Amygdala (tissue), 56 donors: ENCODE data around the gene CKMT1B.
"Not testable (repeated sequence)": the region's sequence is repeated elsewhere in the genome, so short reads cannot be mapped to it uniquely, and the experiment has no call there.

ENCODE experiments used
- DNase-seq, 56 donors: peaks; one replicate each; lab custom pipeline; 2025; lab: John Stamatoyannopoulos, UW

CKMT1B gene

GRCh38 chr15:43593328-43594190, at the start of gene CKMT1B:
CKMT1B (plus strand) TSS chr15:43594027; CDS start chr15:43594219, 192 bp downstream.
- DNase-seq = not testable (repeated sequence)

- no peak for DNase-seq
Observed at GRCh38 chr15:43544266-43544665, 49.6 kb upstream of the CKMT1B start.

GRCh38 chr15:43545426-43545825, 48.4 kb upstream of the CKMT1B start:
- no peak for DNase-seq

- no peak for DNase-seq
Observed at GRCh38 chr15:43547539-43547938, 46.3 kb upstream of the CKMT1B start.

DNA sequence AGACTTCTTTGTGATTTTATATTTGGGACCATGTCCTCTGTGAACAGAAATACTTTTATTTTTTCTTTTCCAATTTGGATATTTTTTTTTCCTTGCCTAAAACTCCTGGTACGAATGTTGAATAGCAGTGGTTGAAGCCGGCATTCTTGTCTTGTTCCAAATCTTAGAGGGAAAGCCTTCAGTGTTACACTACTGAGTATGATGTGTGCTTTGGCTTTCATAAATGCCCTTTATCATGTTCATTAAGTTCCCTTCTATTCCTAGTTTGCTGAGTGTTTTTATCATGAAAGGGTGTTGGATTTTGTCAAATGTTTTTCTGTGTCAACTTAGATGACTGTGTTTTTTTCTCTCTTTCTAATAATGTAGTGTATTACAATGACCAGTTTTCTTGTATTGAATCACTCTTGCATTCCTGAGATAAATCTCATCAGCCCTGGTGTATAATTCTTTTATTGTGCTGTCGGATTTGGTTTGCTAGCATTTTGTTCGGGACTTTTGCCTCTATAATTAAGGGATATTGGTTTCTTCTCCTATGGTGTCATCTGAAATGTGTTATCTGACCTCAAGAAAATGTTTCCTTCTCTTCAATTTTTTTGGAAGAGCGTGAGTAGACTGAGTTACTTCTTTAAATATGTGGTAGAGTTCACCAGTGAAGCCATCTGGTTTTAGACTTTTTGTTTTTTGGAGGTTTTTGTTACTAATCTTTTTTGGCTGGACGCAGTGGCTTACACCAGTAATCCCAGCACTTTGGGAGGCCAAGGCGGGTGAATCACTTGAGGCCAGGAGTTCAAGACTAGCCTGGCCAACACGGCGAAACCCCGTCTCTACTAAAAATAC, 43.1 kb upstream of the CKMT1B start:
- DNase-seq = no peak

DNA sequence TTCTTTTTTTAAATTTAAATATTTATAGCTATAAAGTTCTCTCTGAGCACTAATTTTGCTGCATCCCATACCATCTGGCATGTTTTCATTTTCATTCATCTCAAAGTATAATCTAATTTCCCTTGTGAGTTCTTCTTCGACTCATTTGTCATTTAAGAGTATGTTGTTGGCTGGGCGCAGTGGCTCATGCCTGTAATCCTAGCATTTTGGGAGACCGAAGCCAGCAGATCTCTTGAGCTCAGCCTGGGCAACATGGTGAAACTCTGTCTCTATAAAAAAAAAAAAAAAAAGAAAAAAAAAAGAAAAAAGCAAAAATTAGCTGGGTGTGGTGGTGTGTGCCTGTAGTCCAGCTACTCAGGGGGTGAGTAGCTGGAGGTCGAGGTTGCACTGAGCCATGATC, 41.6 kb upstream of the CKMT1B start:
- no peak for DNase-seq

DNA sequence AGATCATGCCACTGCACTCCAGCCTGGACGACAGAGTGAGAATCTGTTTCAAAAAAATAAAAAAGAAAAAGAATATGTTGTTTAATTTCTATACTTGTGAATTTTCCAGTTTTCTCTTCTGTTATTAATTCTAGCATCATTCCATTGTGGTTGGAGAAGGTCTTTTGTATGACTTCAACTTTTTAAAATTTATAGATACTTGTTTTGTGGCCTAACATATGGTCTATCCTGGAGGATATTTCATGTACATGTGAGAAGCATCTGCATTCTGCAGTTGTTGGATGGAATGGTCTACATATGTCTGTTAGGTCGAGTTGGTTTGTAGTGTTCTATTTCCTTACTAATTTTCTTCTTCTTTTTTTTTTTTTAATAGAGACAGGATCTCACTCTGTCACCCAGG, 40.8 kb upstream of the CKMT1B start:
- no peak for DNase-seq

DNA sequence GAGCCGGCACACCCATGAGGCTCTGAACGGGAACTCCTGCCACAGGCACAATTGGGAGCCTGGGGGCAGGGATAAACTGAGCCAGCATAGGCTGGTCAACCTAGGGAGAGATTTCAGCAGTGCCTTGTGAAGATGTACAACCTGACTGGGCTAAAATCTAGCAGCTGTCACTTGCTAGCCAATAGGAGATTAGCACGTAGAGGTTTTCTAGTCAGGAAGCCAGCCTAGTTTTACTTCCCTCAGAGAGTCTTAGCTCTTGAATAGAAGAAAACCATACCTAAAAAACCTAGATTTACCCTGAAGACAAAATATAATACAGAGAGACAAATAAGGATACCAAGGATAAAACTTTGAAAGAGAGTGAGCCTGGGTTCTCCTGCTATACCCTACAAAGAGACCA, 31.1 kb upstream of the CKMT1B start:
- not testable (repeated sequence) for DNase-seq

- not testable (repeated sequence) for DNase-seq
Observed at GRCh38 chr15:43563793-43564192, 30.0 kb upstream of the CKMT1B start.

DNA sequence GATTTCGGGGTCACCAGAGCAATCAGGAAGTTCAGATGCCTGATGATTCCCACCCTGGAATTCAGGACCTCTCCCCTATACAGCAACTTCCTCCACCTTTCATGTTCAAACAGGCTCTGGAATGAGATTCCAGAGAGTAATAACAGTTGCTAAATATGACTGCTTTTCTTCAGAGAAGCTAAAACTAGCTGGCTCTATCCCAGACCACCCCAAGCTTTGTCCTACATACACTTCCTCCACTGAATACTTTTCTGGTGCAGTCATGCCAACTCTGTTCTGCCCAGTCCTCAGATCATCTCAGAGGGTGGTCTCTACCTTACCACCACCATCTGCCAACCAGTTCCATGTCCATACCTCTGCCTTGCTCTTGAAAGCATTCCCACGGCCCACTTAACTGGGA, 27.2 kb upstream of the CKMT1B start:
- not testable (repeated sequence) for DNase-seq

DNA sequence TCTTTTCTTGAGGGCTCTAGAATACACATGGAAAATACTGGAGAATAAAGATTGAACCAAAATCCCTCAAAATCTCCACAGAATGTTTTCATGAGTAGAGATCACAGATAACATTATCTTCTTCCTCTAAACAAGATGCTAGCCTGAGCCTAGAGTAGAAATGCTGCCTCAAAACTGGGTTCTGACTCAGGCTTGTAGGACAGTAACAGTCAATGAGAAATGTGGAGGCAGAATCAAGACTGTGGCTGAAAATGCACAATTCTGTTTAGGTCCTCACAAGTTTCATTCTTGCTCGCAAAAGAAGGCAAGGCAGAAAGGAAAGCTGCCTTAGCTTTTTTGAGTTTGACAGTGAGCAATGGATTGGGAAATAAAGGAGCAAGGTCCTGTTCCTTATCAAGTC, 19.2 kb upstream of the CKMT1B start:
- DNase-seq = not testable (repeated sequence)

DNA sequence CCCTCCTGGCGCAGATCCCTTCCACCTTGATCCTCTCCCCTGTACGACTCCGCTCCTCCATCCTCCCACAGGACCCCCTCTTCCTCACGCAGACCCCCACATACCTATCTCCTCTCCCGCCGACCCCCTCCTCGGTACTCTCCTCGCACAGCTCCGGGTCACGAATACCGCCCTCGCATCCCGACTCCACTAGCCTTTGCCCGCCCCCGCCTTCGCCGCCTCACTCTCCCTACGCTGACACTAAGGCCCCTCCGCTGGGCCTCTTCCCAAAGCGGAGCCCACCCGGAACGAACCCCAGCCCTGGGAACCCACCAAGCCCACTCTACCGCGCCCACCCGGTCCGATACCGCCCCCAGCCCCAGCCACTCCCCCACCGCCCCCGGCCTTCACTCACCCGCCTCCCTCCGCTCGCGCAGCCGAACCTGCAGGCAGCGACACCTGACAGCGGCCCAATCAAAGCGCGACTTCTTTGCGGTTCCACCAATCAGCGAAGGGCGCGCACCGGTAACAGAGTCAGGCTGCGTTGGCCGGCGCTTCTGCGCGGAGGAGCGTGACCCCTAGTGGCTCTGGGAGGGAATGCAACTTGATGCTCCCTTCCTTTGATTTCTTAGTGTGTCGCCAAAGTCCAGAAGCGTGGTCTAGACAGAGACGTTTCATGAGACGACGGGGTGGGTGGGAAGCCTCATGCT, 3.9 kb upstream of the CKMT1B start, which contains the start of gene PPIP5K1:
Gene PPIP5K1, minus strand, starts transcription at position 431 of the 689 bp plus-strand sequence. CDS start 5,704 bp downstream, outside the sequence.
- not testable (repeated sequence) for DNase-seq

GRCh38 chr15:43592841-43593240, 986 bp upstream of the CKMT1B start:
- DNase-seq = not testable (repeated sequence)

- DNase-seq = peak in 1 of 56 donors; percentile 3
Observed at GRCh38 chr15:43599131-43599530, 5.3 kb downstream of the CKMT1B start.

- DNase-seq = not testable (repeated sequence)
Observed at GRCh38 chr15:43600200-43600599, 6.4 kb downstream of the CKMT1B start.

- DNase-seq = peak in 16 of 56 donors; percentile 0 to 33 (median 8)
Observed at GRCh38 chr15:43602233-43602632, 8.4 kb downstream of the CKMT1B start.

DNA sequence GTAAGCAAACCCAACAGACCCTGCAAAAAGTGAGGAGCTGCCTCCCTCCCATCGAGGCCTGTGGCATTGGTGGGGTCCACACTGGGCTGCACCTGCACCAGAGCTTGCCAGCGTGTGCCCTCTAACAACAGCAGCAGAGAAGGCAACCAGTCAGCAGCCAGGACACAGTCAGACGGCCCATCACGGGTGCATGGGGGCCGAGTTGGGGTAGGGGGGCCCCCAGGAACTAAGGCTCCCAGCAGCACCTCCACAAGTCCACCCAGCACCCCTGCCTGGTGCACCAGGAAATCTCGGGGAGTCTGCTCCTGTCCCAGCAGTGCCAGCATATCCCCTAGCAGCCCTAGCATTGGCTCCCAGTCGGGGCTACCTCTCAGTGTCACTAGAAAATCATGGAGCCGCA, 23.9 kb downstream of the CKMT1B start:
- DNase-seq = not testable (repeated sequence)

- DNase-seq = not testable (repeated sequence)
Observed at GRCh38 chr15:43618700-43619099, 24.9 kb downstream of the CKMT1B start, which contains the start of gene STRC. STRC (minus strand) TSS chr15:43618800; CDS start chr15:43618722, 78 bp downstream.

- not testable (repeated sequence) for DNase-seq
Observed at GRCh38 chr15:43622068-43622799, 28.4 kb downstream of the CKMT1B start.

GRCh38 chr15:43625106-43625505, 31.3 kb downstream of the CKMT1B start:
- no peak for DNase-seq
